Mesendoderm (in vitro differentiated cells): ENCODE data around the gene PXN.

Experiments used
- DNase-seq: peaks from one replicate; pipeline ENCODE4 v3.0.0; 2013
- H2AK5ac ChIP-seq: 2 replicates; pipeline ENCODE4 v1.6.1; 2013; ENCODE audit warnings: low read length, inconsistent platforms
- H2BK120ac ChIP-seq: 2 replicates; pipeline ENCODE4 v1.6.1; 2013; ENCODE audit warnings: low read depth, mild to moderate bottlenecking, low read length, moderate library complexity, mixed read lengths
- H2BK15ac ChIP-seq: replicated peaks from 2 replicates; pipeline ENCODE4 v1.6.1; 2013; ENCODE audit warnings: low read depth, mild to moderate bottlenecking, moderate library complexity
- H2BK5ac ChIP-seq: 2 replicates; pipeline ENCODE4 v1.6.1; 2013; ENCODE audit warnings: low read length, inconsistent platforms
- H3K18ac ChIP-seq: 2 replicates; pipeline ENCODE4 v1.6.1; 2013; ENCODE audit warnings: mild to moderate bottlenecking, low read length, mixed read lengths
- H3K23ac ChIP-seq: one replicate; pipeline ENCODE4 v1.6.1; 2013; ENCODE audit warnings: low read length
- H3K27ac ChIP-seq: 2 replicates; pipeline ENCODE4 v1.5.1; 2013; ENCODE audit warnings: low read depth, mild to moderate bottlenecking, inconsistent platforms, low read length, moderate library complexity
- H3K27me3 ChIP-seq: 2 replicates; pipeline ENCODE4 v1.6.1; 2013; ENCODE audit warnings: low read length, control low read depth, mild to moderate bottlenecking, inconsistent platforms; ENCODE audit not compliant: insufficient read depth, poor library complexity
- H3K36me3 ChIP-seq: 2 replicates; pipeline ENCODE4 v1.6.1; 2013; ENCODE audit warnings: low read length, inconsistent platforms; ENCODE audit not compliant: control insufficient read depth, insufficient read depth
- H3K4ac ChIP-seq: one replicate; pipeline ENCODE4 v1.6.1; 2013; ENCODE audit warnings: low read depth, mild to moderate bottlenecking, low read length, moderate library complexity
- H3K4me1 ChIP-seq: 2 replicates; pipeline ENCODE4 v1.6.1; 2013; ENCODE audit warnings: low read depth, low read length, inconsistent platforms; ENCODE audit not compliant: control insufficient read depth
- H3K4me2 ChIP-seq: 2 replicates; pipeline ENCODE4 v1.6.1; 2013; ENCODE audit warnings: low read length
- H3K4me3 ChIP-seq: 2 replicates; pipeline ENCODE4 v1.5.1; 2013; ENCODE audit warnings: mild to moderate bottlenecking, low read length
- H3K56ac ChIP-seq: one replicate; pipeline ENCODE4 v1.6.1; 2013; ENCODE audit warnings: low read length
- H3K79me1 ChIP-seq: 2 replicates; pipeline ENCODE4 v1.6.1; 2013; ENCODE audit warnings: low read length, inconsistent platforms
- H3K79me2 ChIP-seq: 2 replicates; pipeline ENCODE4 v1.6.1; 2013; ENCODE audit warnings: mild to moderate bottlenecking, low read length; ENCODE audit not compliant: control insufficient read depth, insufficient read depth
- H3K9ac ChIP-seq: 2 replicates; pipeline ENCODE4 v1.6.1; 2013; ENCODE audit warnings: low read length, inconsistent platforms
- H4K5ac ChIP-seq: one replicate; pipeline ENCODE4 v1.6.1; 2013; ENCODE audit warnings: low read length
- H4K8ac ChIP-seq: one replicate; pipeline ENCODE4 v1.6.1; 2013; ENCODE audit warnings: low read depth, mild to moderate bottlenecking, control low read depth, low read length, moderate library complexity
- WGBS: extraction: QIAGEN DNeasy Blood & Tissue Kit; methylation state at CpG from one replicate; pipeline ENCODE4 v1.1.7; 2013; ENCODE audit warnings: low lambda C conversion rate, missing lambda C conversion rate; ENCODE audit not compliant: insufficient coverage; ENCODE audit errors: extremely low coverage; 5-methylcytosine and 5-hydroxymethylcytosine counted together

PXN gene

DNA sequence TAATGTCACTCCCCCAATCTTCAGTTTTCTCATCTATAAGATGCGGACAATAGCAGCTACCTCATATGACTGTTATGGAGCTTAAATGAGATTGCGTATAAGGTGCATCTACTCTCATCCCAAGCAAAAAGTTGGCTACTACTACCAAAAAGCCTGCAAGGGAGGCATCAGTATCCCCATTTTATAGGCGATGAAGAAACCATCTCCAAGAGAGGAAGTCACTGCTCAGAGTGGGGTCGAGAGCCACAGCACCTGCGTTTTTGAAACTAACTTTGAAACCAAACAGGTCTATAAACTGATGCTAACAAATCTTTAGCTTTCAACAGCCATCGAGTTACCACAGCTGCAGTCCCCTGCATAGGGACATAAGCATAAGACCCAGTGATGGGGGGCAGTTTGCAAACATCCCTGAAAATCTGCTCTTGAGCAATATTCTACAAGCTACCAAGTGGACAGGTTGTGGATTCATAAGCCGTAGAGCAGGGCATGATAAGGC lies 74.5 kb downstream of the PXN start:
- no peak overlapping the region for H4K5ac ChIP-seq
- H3K4me3 ChIP-seq, result no peak overlapping the region
- no peak overlapping the region for H3K56ac ChIP-seq
- no peak overlapping the region for H3K4ac ChIP-seq
- H2BK5ac ChIP-seq, result no peak overlapping the region
- no peak overlapping the region for H4K8ac ChIP-seq
- H3K23ac ChIP-seq, result no peak overlapping the region
- H3K4me2 ChIP-seq, result no peak overlapping the region
- H3K9ac ChIP-seq, result no peak overlapping the region
- H3K79me1 ChIP-seq, result peaks cover 9% of the 10 kb centered on the region
- WGBS, result no CpG with 5 or more reads among the region's 7 CpGs
- H3K79me2 ChIP-seq, result peaks cover 39% of the 10 kb centered on the region
- no peak overlapping the region for H3K18ac ChIP-seq
- H3K27me3 ChIP-seq, result no peaks in the 10 kb centered on the region
- H2AK5ac ChIP-seq, result no peak overlapping the region
- no peak overlapping the region for H3K27ac ChIP-seq
- H2BK15ac ChIP-seq, result no peak overlapping the region
- no peak overlapping the region for H2BK120ac ChIP-seq
- peaks cover 5% of the 10 kb centered on the region for H3K36me3 ChIP-seq
- no peak for DNase-seq
- no peaks in the 10 kb centered on the region for H3K4me1 ChIP-seq

DNA sequence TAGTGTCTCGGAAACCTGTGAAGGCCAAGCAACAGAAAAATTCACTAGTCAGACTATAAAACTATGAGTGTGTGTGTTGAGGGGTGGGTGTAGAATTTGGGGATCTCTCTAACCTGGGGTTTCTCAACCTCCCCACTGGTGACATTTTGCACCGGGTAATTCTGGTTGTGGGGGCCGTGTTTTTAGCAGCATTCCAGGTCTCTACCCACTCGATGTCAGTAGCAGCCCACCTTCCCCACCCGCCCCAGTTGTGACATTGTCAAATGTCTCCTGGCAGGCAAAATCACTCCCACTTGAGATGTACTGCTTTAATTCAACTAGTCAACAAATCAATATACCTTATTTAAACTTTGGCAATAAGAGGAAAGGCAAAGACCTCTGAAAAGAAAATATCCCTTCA lies 75.1 kb downstream of the PXN start:
- Histone ChIP-seq H3K18ac (no peak overlapping the region), H3K4me2 (no peak overlapping the region), H3K79me1 (peaks cover 9% of the 10 kb centered on the region), H4K5ac (no peak overlapping the region), H3K9ac (no peak overlapping the region), H3K56ac (no peak overlapping the region), H3K27me3 (no peaks in the 10 kb centered on the region), H4K8ac (no peak overlapping the region), H3K27ac (no peak overlapping the region), H2AK5ac (no peak overlapping the region), H3K4ac (no peak overlapping the region), H2BK15ac (no peak overlapping the region), H3K36me3 (peaks cover 5% of the 10 kb centered on the region), H3K23ac (no peak overlapping the region), H3K79me2 (peaks cover 39% of the 10 kb centered on the region), H3K4me1 (no peaks in the 10 kb centered on the region), H2BK120ac (no peak overlapping the region), H3K4me3 (no peak overlapping the region), H2BK5ac (no peak overlapping the region)
- no peak for DNase-seq
- WGBS, result no CpG with 5 or more reads among the region's 5 CpGs

DNA sequence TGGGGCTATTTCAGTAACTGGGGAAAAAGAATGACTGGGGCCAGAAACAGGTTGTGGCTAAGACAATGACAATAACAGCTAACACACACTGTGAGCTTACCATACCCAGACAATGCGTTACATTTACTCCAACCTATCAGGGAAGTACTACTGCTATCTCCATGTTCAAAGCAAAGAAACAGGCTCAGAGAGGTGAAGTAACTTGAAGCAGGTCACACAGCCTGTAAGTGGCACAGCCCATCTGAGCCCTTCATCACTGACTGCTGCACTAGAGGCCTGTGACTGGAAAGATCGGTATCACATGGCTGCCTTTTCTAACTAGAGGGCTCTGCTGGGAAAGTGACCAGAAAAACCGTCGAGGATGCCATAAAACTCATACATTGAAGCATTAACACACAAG lies 78.9 kb downstream of the PXN start:
- Histone ChIP-seq H3K4me3 (no peak overlapping the region), H3K27ac (no peak overlapping the region), H2BK120ac (no peak overlapping the region), H3K4ac (no peak overlapping the region), H3K4me2 (no peak overlapping the region), H4K5ac (no peak overlapping the region), H3K4me1 (no peaks in the 10 kb centered on the region), H2AK5ac (no peak overlapping the region), H3K23ac (no peak overlapping the region), H3K27me3 (no peaks in the 10 kb centered on the region), H4K8ac (no peak overlapping the region), H2BK15ac (no peak overlapping the region), H3K9ac (no peak overlapping the region), H3K79me1 (peaks cover 22% of the 10 kb centered on the region), H3K18ac (no peak overlapping the region), H3K36me3 (peaks cover 28% of the 10 kb centered on the region), H3K79me2 (peaks cover 21% of the 10 kb centered on the region), H3K56ac (no peak overlapping the region), H2BK5ac (no peak overlapping the region)
- WGBS, result no CpG with 5 or more reads among the region's 4 CpGs
- DNase-seq, result no peak

- no peak overlapping the region for H3K9ac ChIP-seq
- no peak overlapping the region for H3K18ac ChIP-seq
- H3K56ac ChIP-seq, result no peak overlapping the region
- H2BK5ac ChIP-seq, result no peak overlapping the region
- no peaks in the 10 kb centered on the region for H3K27me3 ChIP-seq
- peaks cover 22% of the 10 kb centered on the region for H3K79me1 ChIP-seq
- H2AK5ac ChIP-seq, result no peak overlapping the region
- no peak overlapping the region for H3K23ac ChIP-seq
- WGBS, result no CpG with 5 or more reads among the region's 5 CpGs
- H3K4me2 ChIP-seq, result no peak overlapping the region
- H3K36me3 ChIP-seq, result peaks cover 36% of the 10 kb centered on the region
- H4K5ac ChIP-seq, result no peak overlapping the region
- no peaks in the 10 kb centered on the region for H3K4me1 ChIP-seq
- DNase-seq, result no peak
- H4K8ac ChIP-seq, result no peak overlapping the region
- H3K4me3 ChIP-seq, result no peak overlapping the region
- no peak overlapping the region for H2BK120ac ChIP-seq
- H2BK15ac ChIP-seq, result no peak overlapping the region
- no peak overlapping the region for H3K4ac ChIP-seq
- no peak overlapping the region for H3K27ac ChIP-seq
- H3K79me2 ChIP-seq, result peaks cover 9% of the 10 kb centered on the region
Observed at GRCh38 chr12:120183211-120183631, 82.3 kb downstream of the PXN start.

GRCh38 chr12:120181991-120182631 lies 83.4 kb downstream of the PXN start:
- peaks cover 9% of the 10 kb centered on the region for H3K79me2 ChIP-seq
- H2BK120ac ChIP-seq, result no peak overlapping the region
- H3K23ac ChIP-seq, result no peak overlapping the region
- peaks cover 21% of the 10 kb centered on the region for H3K79me1 ChIP-seq
- H3K36me3 ChIP-seq, result peaks cover 40% of the 10 kb centered on the region
- H2BK5ac ChIP-seq, result no peak overlapping the region
- no peak overlapping the region for H3K18ac ChIP-seq
- H2BK15ac ChIP-seq, result no peak overlapping the region
- no peak overlapping the region for H3K9ac ChIP-seq
- H3K56ac ChIP-seq, result no peak overlapping the region
- no peaks in the 10 kb centered on the region for H3K4me1 ChIP-seq
- H3K27ac ChIP-seq, result no peak overlapping the region
- no peak overlapping the region for H3K4ac ChIP-seq
- no peak overlapping the region for H3K4me2 ChIP-seq
- no CpG with 5 or more reads among the region's 8 CpGs for WGBS
- no peaks in the 10 kb centered on the region for H3K27me3 ChIP-seq
- H3K4me3 ChIP-seq, result no peak overlapping the region
- H4K8ac ChIP-seq, result no peak overlapping the region
- peak; percentile 30 for DNase-seq
- no peak overlapping the region for H4K5ac ChIP-seq
- no peak overlapping the region for H2AK5ac ChIP-seq

DNA sequence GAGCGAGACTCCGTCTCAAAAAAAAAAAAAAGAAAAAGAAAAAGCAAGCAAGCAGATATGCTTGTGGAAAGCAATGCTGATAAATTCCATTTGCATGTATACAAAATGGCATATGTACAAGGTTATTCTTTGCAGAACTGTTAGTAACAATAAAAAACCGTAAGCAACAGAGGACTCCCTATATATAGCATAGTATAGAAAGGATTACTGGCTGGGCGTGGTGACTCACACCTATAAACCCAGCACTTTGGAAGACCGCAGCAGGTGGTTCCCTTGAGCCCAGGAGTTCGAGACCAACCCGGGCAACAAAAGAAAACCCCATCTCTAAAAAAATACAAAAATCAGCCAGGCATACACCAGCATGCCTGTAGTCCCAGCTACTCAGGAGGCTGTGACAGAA lies 84.6 kb downstream of the PXN start:
- H3K4me3 ChIP-seq, result no peak overlapping the region
- no peak overlapping the region for H3K23ac ChIP-seq
- no peak overlapping the region for H3K9ac ChIP-seq
- peaks cover 41% of the 10 kb centered on the region for H3K36me3 ChIP-seq
- no peak overlapping the region for H3K4ac ChIP-seq
- WGBS, result no CpG with 5 or more reads among the region's 7 CpGs
- no peak for DNase-seq
- H3K27me3 ChIP-seq, result no peaks in the 10 kb centered on the region
- no peak overlapping the region for H2BK15ac ChIP-seq
- H3K56ac ChIP-seq, result no peak overlapping the region
- H2BK5ac ChIP-seq, result no peak overlapping the region
- no peak overlapping the region for H4K5ac ChIP-seq
- no peak overlapping the region for H3K18ac ChIP-seq
- H3K79me2 ChIP-seq, result peaks cover 5% of the 10 kb centered on the region
- H2AK5ac ChIP-seq, result no peak overlapping the region
- H3K4me1 ChIP-seq, result no peaks in the 10 kb centered on the region
- H3K27ac ChIP-seq, result no peak overlapping the region
- no peak overlapping the region for H4K8ac ChIP-seq
- H3K4me2 ChIP-seq, result no peak overlapping the region
- H3K79me1 ChIP-seq, result peaks cover 17% of the 10 kb centered on the region
- H2BK120ac ChIP-seq, result no peak overlapping the region
